Measurements from ENCODE around the gene OR51V1.

DNA sequence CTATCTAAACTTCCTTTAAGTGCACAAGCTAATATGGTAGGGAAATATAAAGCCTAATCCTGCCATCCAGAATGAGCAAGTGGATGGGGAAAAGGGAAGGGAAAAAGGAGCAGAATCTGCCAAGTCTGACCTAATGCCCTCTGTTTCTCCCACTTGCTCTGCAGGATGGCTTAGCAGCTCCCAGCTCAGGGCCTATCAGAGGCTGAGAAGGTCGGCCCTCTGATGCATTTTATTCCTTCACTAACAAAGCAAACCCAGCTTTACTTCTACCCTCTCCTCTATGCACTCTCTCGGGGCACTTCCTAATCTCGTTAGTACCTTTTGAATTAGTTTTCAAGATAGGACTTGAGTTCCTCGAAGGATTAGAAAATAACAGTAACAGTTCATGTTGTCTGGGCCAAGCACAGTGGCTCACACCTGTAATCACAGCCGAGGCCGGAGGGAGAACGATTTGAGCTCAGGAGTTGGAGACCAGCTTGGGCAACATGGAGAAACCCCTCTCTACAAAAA, 9.9 kb upstream of the OR51V1 start:
- TF ChIP-seq EGR1 (IDR thresholded peaks at IDR 0.05; ENCODE audit: low read depth in 2 of 2) (no peak), RAD21 (IDR thresholded peaks at IDR 0.05) (no peak), GABPA (IDR thresholded peaks at IDR 0.05 in 1 of 2, conservative IDR thresholded peaks at IDR 0.05 in 1 of 2) (no peak), TAF1 (conservative IDR thresholded peaks at IDR 0.05) (no peak), YY1 (IDR thresholded peaks at IDR 0.05) (no peak), JUND (IDR thresholded peaks at IDR 0.05) (no peak), SP1 (IDR thresholded peaks at IDR 0.05) (no peak), RXRA (IDR thresholded peaks at IDR 0.05) (no peak)
- TF ChIP-seq, protein P1, sequence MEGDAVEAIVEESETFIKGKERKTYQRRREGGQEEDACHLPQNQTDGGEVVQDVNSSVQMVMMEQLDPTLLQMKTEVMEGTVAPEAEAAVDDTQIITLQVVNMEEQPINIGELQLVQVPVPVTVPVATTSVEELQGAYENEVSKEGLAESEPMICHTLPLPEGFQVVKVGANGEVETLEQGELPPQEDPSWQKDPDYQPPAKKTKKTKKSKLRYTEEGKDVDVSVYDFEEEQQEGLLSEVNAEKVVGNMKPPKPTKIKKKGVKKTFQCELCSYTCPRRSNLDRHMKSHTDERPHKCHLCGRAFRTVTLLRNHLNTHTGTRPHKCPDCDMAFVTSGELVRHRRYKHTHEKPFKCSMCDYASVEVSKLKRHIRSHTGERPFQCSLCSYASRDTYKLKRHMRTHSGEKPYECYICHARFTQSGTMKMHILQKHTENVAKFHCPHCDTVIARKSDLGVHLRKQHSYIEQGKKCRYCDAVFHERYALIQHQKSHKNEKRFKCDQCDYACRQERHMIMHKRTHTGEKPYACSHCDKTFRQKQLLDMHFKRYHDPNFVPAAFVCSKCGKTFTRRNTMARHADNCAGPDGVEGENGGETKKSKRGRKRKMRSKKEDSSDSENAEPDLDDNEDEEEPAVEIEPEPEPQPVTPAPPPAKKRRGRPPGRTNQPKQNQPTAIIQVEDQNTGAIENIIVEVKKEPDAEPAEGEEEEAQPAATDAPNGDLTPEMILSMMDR (IDR thresholded peaks at IDR 0.05; ENCODE audit: low read depth, low read length, missing input control) = no peak
- TF ChIP-seq, protein P2, sequence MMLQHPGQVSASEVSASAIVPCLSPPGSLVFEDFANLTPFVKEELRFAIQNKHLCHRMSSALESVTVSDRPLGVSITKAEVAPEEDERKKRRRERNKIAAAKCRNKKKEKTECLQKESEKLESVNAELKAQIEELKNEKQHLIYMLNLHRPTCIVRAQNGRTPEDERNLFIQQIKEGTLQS (IDR thresholded peaks at IDR 0.05) = no peak
- TF ChIP-seq, protein P3, sequence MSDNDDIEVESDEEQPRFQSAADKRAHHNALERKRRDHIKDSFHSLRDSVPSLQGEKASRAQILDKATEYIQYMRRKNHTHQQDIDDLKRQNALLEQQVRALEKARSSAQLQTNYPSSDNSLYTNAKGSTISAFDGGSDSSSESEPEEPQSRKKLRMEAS (IDR thresholded peaks at IDR 0.05) = no peak
- TF ChIP-seq, protein P4, sequence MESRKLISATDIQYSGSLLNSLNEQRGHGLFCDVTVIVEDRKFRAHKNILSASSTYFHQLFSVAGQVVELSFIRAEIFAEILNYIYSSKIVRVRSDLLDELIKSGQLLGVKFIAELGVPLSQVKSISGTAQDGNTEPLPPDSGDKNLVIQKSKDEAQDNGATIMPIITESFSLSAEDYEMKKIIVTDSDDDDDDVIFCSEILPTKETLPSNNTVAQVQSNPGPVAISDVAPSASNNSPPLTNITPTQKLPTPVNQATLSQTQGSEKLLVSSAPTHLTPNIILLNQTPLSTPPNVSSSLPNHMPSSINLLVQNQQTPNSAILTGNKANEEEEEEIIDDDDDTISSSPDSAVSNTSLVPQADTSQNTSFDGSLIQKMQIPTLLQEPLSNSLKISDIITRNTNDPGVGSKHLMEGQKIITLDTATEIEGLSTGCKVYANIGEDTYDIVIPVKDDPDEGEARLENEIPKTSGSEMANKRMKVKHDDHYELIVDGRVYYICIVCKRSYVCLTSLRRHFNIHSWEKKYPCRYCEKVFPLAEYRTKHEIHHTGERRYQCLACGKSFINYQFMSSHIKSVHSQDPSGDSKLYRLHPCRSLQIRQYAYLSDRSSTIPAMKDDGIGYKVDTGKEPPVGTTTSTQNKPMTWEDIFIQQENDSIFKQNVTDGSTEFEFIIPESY (IDR thresholded peaks at IDR 0.05) = no peak

Measured in liver (tissue), 3 donors.